Neutrophil (primary cell): Measurements from ENCODE around the gene NAA35.

ENCODE experiments used
- H3K27ac ChIP-seq: fragments of 200-600 bp; sonication (generic); 2 replicates; pipeline ENCODE4 v1.5.1; 2016; ENCODE audit warnings: mild to moderate bottlenecking, moderate library complexity
- H3K27me3 ChIP-seq: fragments of 200-600 bp; sonication (generic); 2 replicates; pipeline ENCODE4 v1.6.0; 2016; ENCODE audit warnings: mild to moderate bottlenecking
- H3K36me3 ChIP-seq: fragments of 200-600 bp; sonication (generic); 2 replicates; pipeline ENCODE4 v1.5.1; 2017
- H3K4me1 ChIP-seq, 2 experiments: fragments of 200-600 bp in 1 of 2; sonication (generic) in 1 of 2; 1 replicate in 1 of 2; 2 replicates in 1 of 2; pipeline versions ENCODE4 v1.5.1 to v1.6.1; 2013 to 2016; ENCODE audit warnings: low read depth in 1 of 2, low read length in 1 of 2, mild to moderate bottlenecking in 1 of 2, moderate library complexity in 1 of 2; ENCODE audit not compliant: control insufficient read depth in 1 of 2, insufficient read depth in 1 of 2
- H3K4me3 ChIP-seq, 2 experiments: fragments of 200-600 bp in 1 of 2; sonication (generic) in 1 of 2; 1 replicate in 1 of 2; 2 replicates in 1 of 2; pipeline ENCODE4 v1.5.1; 2013 to 2016; ENCODE audit warnings: low read depth in 1 of 2, low read length in 1 of 2, mild to moderate bottlenecking in 1 of 2, moderate library complexity in 1 of 2
- H3K9me3 ChIP-seq: fragments of 200-600 bp; sonication (generic); 2 replicates; pipeline ENCODE4 v1.5.1; 2016
- TF ChIP-seq, protein P1 (sequence below): fragments of 200-600 bp; sonication (generic); IDR thresholded peaks from 2 replicates; pipeline ENCODE4 v1.5.1; 2016; ENCODE audit warnings: antibody characterized with exemption

Gene NAA35

DNA sequence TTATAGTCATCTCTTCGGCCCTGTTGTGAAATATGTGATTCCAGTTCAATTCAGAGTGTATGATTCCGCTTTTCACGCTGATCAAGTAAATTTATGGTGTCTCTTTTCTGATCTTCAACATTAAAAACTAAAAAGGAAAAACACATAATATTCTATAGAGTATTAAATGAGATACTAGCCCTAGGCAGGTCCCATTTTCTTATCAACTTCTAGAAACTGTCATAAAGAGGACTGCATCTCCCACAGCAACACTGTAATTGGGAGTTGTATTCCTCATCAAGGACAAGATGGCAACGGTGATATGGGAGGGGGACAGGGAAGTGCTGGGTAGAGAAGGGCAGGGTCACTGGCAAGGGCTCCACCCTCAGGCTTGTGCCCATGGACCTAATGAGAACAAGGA, 86.8 kb downstream of the NAA35 start:
- Histone ChIP-seq H3K9me3 (no peaks in the 10 kb centered on the region), H3K27ac (no peak overlapping the region), H3K4me1 (no peaks in the 10 kb centered on the region), H3K36me3 (peaks cover 24% of the 10 kb centered on the region), H3K27me3 (no peaks in the 10 kb centered on the region), H3K4me3 (no peak overlapping the region)
- TF ChIP-seq, protein P1, sequence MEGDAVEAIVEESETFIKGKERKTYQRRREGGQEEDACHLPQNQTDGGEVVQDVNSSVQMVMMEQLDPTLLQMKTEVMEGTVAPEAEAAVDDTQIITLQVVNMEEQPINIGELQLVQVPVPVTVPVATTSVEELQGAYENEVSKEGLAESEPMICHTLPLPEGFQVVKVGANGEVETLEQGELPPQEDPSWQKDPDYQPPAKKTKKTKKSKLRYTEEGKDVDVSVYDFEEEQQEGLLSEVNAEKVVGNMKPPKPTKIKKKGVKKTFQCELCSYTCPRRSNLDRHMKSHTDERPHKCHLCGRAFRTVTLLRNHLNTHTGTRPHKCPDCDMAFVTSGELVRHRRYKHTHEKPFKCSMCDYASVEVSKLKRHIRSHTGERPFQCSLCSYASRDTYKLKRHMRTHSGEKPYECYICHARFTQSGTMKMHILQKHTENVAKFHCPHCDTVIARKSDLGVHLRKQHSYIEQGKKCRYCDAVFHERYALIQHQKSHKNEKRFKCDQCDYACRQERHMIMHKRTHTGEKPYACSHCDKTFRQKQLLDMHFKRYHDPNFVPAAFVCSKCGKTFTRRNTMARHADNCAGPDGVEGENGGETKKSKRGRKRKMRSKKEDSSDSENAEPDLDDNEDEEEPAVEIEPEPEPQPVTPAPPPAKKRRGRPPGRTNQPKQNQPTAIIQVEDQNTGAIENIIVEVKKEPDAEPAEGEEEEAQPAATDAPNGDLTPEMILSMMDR: no peak

GRCh38 chr9:86034863-86035734, 94.2 kb downstream of the NAA35 start:
- Histone ChIP-seq H3K36me3 (no peaks in the 10 kb centered on the region), H3K4me1 (no peaks in the 10 kb centered on the region)

DNA sequence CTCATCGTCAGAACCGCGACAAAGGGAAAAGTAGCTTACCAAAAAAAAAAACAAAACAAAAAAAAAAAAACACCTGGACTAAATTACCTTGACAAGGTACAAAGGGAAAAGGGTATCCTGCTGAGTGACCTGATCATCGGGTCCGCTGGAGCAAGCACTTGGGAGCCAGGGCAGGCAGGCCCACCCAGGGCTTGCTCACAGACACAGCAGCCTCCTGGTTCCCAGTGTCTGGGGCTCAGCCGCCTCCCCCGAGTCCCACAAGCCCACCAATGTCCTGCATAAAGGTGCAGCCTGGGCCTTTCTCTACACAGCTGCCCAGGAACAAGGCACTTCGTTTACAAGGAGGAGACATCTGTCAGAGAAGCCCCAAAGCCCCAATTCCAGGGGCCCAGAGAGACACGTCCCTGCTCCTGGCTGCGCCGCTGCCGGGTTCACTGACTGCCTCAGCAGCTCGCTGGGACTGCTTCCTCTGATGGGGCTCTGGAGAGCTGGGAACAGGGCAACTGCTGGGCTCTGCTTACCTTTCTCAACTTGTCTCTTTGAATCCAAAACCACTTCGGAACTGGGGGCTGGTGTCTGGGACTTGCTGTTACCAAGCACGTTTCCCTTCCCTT, 95.0 kb downstream of the NAA35 start:
- TF ChIP-seq, protein P1: no peak
- Histone ChIP-seq H3K27ac (no peak overlapping the region), H3K4me3 (no peak overlapping the region), H3K27me3 (no peaks in the 10 kb centered on the region), H3K36me3 (no peaks in the 10 kb centered on the region), H3K9me3 (no peaks in the 10 kb centered on the region), H3K4me1 (no peaks in the 10 kb centered on the region)

More at GRCh38 chr9:86034863-86035734, 94.2 kb downstream of the NAA35 start:
- no peak overlapping the region for H3K27ac ChIP-seq
- no peak overlapping the region for H3K4me3 ChIP-seq
- no peaks in the 10 kb centered on the region for H3K27me3 ChIP-seq
- H3K9me3 ChIP-seq: no peaks in the 10 kb centered on the region
- TF ChIP-seq, protein P1: no peak

DNA sequence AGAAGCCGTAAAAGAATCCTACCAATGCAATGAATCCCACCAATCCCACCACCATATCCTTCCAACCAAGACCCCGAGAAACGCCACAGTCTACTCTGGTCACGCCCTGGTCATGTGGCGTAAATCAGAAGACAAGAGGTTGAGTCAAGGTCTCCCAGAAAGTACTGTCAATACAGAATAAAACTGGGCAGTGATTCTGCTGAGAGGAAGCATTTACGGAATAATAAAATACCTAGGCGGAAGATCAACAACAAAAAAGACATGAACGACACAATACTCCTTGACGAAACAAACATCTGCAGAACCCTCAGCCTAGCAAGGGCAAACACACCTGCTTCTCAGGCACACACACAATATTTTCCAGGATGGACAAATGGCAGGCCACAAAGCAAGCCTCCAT, 95.6 kb downstream of the NAA35 start:
- Histone ChIP-seq H3K27ac (no peak overlapping the region), H3K36me3 (no peaks in the 10 kb centered on the region), H3K27me3 (no peaks in the 10 kb centered on the region), H3K4me1 (no peaks in the 10 kb centered on the region), H3K9me3 (no peaks in the 10 kb centered on the region), H3K4me3 (no peak overlapping the region)
- TF ChIP-seq, protein P1: no peak

DNA sequence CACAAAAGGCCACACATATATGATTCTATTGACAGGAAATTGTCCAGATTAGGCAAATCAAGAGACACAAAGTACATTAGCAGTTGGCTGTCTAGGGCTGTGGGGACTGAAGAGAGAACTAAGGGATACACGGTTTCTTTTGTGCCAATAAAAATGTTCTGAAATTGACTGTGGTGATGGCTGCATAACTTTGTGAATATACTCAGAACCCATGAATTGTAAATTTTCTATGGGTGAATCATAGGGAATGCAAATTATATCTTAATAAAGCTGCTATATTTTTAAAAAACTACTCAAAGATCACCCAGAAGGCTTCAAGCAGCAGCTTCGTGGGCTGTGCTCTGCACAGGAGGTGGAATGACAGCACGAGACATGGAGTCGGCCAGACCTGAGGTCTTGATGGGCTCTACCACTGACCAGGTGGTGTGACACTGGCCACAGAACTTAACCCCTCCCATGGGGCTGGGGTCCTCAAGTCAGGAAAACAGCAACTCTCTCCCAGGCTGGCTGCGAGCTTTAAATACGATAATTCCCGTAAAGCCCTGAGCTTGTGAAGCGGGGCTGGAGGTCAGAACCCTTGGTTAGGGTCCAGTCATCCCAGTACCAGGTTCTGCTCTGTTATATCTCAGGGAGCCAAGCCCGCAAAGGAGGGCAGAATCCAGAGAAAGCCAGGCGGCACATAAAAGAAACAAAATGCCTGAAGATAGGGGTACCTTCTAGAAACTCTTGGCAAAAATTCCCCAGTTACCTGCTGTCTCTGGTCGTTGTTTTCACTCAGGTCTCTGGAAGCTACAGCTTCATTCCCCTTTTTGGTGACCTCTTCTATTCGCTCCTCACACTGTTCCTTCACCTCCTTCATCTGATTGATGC, 99.3 kb downstream of the NAA35 start:
- Histone ChIP-seq H3K36me3 (no peaks in the 10 kb centered on the region), H3K27ac (no peak overlapping the region), H3K4me1 (no peaks in the 10 kb centered on the region), H3K9me3 (no peaks in the 10 kb centered on the region), H3K27me3 (no peaks in the 10 kb centered on the region), H3K4me3 (no peak overlapping the region)
- TF ChIP-seq, protein P1: no peak
